Measurements from ENCODE around the gene CFTR. TPM values are rescaled to one million over a fixed set of nuclear protein-coding genes. Genes with fewer than 3 reads are reported as not detected.
A peak's percentile ranks its signal among the peaks of the same experiment; 100 is the strongest.

Gene CFTR
- total RNA-seq, 1 experiment from 2014 or later: not detected

- H4K20me1 ChIP-seq (ENCODE audit: insufficient read depth): no peaks in the 10 kb centered on the region
- TF ChIP-seq EZH2 (IDR thresholded peaks at IDR 0.05; ENCODE audit: low read depth) (no peak), CTCF (conservative IDR thresholded peaks at IDR 0.05) (no peak)
- no TSS peak for BruUV-seq (replicated peaks)
- H3K4me2 ChIP-seq: no peak overlapping the region
- H3K4me1 ChIP-seq (replicated peaks; ENCODE audit: insufficient read depth): peaks cover 8% of the 10 kb centered on the region
- H3K27ac ChIP-seq: no peak overlapping the region
- H3K9me3 ChIP-seq (ENCODE audit: insufficient read depth, low read depth): no peaks in the 10 kb centered on the region
- no peaks in the 10 kb centered on the region for H3K27me3 ChIP-seq (ENCODE audit: insufficient read depth, low read depth)
- no peaks in the 10 kb centered on the region for H3F3A ChIP-seq (ENCODE audit: insufficient read depth, low read depth)
- no peak overlapping the region for H3K4me3 ChIP-seq
- ChIA-PET POLR2A (ENCODE audit: unreplicated experiment) (interaction anchor here (0.7 kb wide), 1 partner anchor 44 kb away, joined by 4 read pairs; no protein-coding TSS in a partner anchor), CTCF (no interaction called here)
- H3K79me2 ChIP-seq (ENCODE audit: low read depth): no peaks in the 10 kb centered on the region
- no peaks in the 10 kb centered on the region for H3K9me2 ChIP-seq (ENCODE audit: insufficient read depth)
- intact Hi-C loops (cut with micrococcal nuclease; ENCODE audit: unreplicated experiment): loop anchor here (5.0 kb wide), 1 partner anchor 268 kb away; no protein-coding TSS in a partner anchor
- DNase-seq: no peak
- no peaks in the 10 kb centered on the region for H3K36me3 ChIP-seq (ENCODE audit: low read depth)
- H2AFZ ChIP-seq: no peak overlapping the region
Measured at GRCh38 chr7:117669818-117670217, 190.0 kb downstream of the CFTR start.

- Histone ChIP-seq H3K4me1 (replicated peaks; ENCODE audit: insufficient read depth) (no peaks in the 10 kb centered on the region; the same call in 1 of the 2 replicates), H4K20me1 (ENCODE audit: insufficient read depth) (no peaks in the 10 kb centered on the region), H3K27ac (no peak overlapping the region), H3K9me3 (ENCODE audit: insufficient read depth, low read depth) (no peaks in the 10 kb centered on the region), H3K79me2 (ENCODE audit: low read depth) (no peaks in the 10 kb centered on the region), H3F3A (ENCODE audit: insufficient read depth, low read depth) (no peaks in the 10 kb centered on the region), H3K9me2 (ENCODE audit: insufficient read depth) (no peaks in the 10 kb centered on the region), H3K4me2 (0 out of 2 replicates have a peak overlapping the region, but pooled peaks have one; percentile 3), H3K27me3 (ENCODE audit: insufficient read depth, low read depth) (no peaks in the 10 kb centered on the region), H3K4me3 (no peak overlapping the region), H3K36me3 (ENCODE audit: low read depth) (no peaks in the 10 kb centered on the region), H2AFZ (no peak overlapping the region)
- ChIA-PET POLR2A (ENCODE audit: unreplicated experiment) (interaction anchor here (0.7 kb wide), 1 partner anchor 1453 kb away, joined by 7 read pairs; no protein-coding TSS in a partner anchor), CTCF (interaction anchor here (0.6 to 1.3 kb wide), 3 partner anchors 136 to 273 kb away, joined by 3 to 5 read pairs (median 4); no protein-coding TSS in a partner anchor)
- no TSS peak for BruUV-seq (replicated peaks)
- intact Hi-C loops (cut with micrococcal nuclease; ENCODE audit: unreplicated experiment): loop anchor here (5.0 kb wide), 1 partner anchor 270 kb away; no protein-coding TSS in a partner anchor
- TF ChIP-seq CTCF (conservative IDR thresholded peaks at IDR 0.05) (no peak), EZH2 (IDR thresholded peaks at IDR 0.05; ENCODE audit: low read depth) (no peak)
- DNase-seq: peak in 1 of 2 experiments; percentile 48
Measured at GRCh38 chr7:117672453-117672852, 192.6 kb downstream of the CFTR start.

DNA sequence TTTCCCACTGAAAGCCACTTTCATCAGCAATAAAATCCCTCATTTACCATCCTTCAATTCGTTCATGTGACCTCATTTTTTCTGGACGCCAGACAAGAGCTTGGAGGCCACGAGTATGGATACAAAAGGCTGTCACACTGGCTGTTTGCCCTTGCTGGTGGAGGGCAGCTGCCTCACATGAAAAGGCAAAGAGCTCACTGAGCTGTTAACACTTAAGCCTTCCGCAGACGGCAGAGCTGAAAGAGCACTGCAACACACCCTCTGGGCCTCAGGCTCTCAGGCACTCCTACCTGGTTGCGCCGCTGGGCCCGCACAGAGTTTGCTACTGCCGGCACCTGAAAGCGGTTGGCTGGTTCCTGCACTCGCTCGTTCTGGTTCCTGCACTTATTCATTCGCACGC, 193.5 kb downstream of the CFTR start:
- ChIA-PET CTCF (interaction anchor here (1.3 kb wide), 1 partner anchor 214 kb away, joined by 5 read pairs; no protein-coding TSS in a partner anchor), POLR2A (ENCODE audit: unreplicated experiment) (no interaction called here)
- Histone ChIP-seq H2AFZ (no peak overlapping the region), H3K4me2 (no peak overlapping the region), H4K20me1 (ENCODE audit: insufficient read depth) (no peaks in the 10 kb centered on the region), H3K36me3 (ENCODE audit: low read depth) (no peaks in the 10 kb centered on the region), H3K79me2 (ENCODE audit: low read depth) (no peaks in the 10 kb centered on the region), H3K27me3 (ENCODE audit: insufficient read depth, low read depth) (no peaks in the 10 kb centered on the region), H3K27ac (no peak overlapping the region), H3K9me3 (ENCODE audit: insufficient read depth, low read depth) (no peaks in the 10 kb centered on the region), H3K4me1 (replicated peaks; ENCODE audit: insufficient read depth) (no peaks in the 10 kb centered on the region; the same call in 1 of the 2 replicates), H3K4me3 (no peak overlapping the region), H3K9me2 (ENCODE audit: insufficient read depth) (no peaks in the 10 kb centered on the region), H3F3A (ENCODE audit: insufficient read depth, low read depth) (no peaks in the 10 kb centered on the region)
- no TSS peak for BruUV-seq (replicated peaks)
- DNase-seq: no peak
- intact Hi-C loops (cut with micrococcal nuclease; ENCODE audit: unreplicated experiment): loop anchor here (5.0 kb wide), 1 partner anchor 271 kb away; no protein-coding TSS in a partner anchor
- TF ChIP-seq EZH2 (IDR thresholded peaks at IDR 0.05; ENCODE audit: low read depth) (no peak), CTCF (conservative IDR thresholded peaks at IDR 0.05) (no peak)

All from PC-9 (cell line).